Skeletal muscle tissue (tissue), 4 donors: ENCODE results near the gene CBX5. TPM values are rescaled to one million over a fixed set of nuclear protein-coding genes. Genes with fewer than 3 reads are reported as not detected.

Experiments
- H3K27ac ChIP-seq: one replicate; pipeline ENCODE4 v1.7.0; 2013; ENCODE audit warnings: mild to moderate bottlenecking, low read depth, low read length, inconsistent platforms
- H3K27me3 ChIP-seq, 3 donors: one replicate each; pipeline ENCODE4 v1.7.0; 2013; ENCODE audit warnings: low read length in 3 of 3; ENCODE audit not compliant: control insufficient read depth in 3 of 3, insufficient read depth in 3 of 3
- H3K36me3 ChIP-seq, 3 donors: one replicate each; pipeline ENCODE4 v1.7.0; 2013; ENCODE audit warnings: low read length in 3 of 3; ENCODE audit not compliant: control insufficient read depth in 3 of 3, insufficient read depth in 3 of 3
- H3K4me1 ChIP-seq, 3 donors: one replicate each; pipeline ENCODE4 v1.7.0; 2013; ENCODE audit warnings: low read length in 3 of 3, mild to moderate bottlenecking in 3 of 3; ENCODE audit not compliant: control insufficient read depth in 3 of 3, insufficient read depth in 3 of 3
- H3K4me3 ChIP-seq, 3 donors: one replicate each; pipeline ENCODE4 v1.7.0; 2013; ENCODE audit warnings: low read length in 3 of 3
- H3K9ac ChIP-seq, 3 donors: one replicate each; pipeline ENCODE4 v1.7.0; 2013; ENCODE audit warnings: low read length in 3 of 3, mild to moderate bottlenecking in 3 of 3, moderate library complexity in 2 of 3, low read depth in 1 of 3
- H3K9me3 ChIP-seq, 3 donors: one replicate each; pipeline ENCODE4 v1.7.0; 2013; ENCODE audit warnings: low read length in 3 of 3; ENCODE audit not compliant: control insufficient read depth in 3 of 3
- total RNA-seq: library from RNA; depleted of rRNA; stranded (reverse); fragments of >200 nt; gene quantifications from one replicate; pipeline ENCODE4 v1.2.3, GENCODE V29; 2014
- donor health status: Osteomylitis.

The CBX5 gene
- total RNA-seq, 1 donor from 2014 or later: 49.6 TPM

DNA sequence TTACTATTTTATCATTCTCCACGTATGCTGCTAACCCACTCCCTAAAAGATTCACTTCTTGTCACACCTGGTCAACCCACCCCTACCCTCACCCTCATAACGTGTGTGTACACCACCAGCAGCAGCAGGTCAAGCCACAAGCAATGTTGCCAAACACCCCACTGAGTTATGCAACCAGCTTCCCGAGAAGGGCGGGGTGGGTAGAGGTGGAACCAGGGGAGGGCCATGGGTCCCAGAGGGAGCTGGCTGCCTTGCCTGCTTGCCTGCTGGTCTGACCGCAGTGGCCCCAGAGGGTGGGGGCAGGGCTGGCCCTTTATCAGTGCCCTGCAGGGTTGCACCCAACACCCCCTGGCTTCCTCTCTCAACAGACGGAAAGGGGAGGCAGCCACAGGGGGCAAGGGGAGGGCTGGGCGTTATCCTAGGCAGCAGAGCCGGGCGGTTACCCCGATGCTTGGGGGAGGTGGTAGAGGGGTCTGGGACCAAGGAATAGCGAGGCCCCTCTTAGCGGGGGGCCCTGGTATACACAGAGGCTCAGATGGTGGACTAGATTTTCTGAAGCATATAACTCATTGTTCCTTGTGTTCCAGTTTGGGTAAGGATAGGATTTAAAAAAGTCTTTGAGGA, 24.4 kb upstream of the CBX5 start:
- peaks cover 0 to 8% (median 4%) of the 10 kb centered on the region in 3 donors for H3K27me3 ChIP-seq
- peak overlapping the region in 1 of 3 donors; percentile 31 for H3K4me3 ChIP-seq
- no peak overlapping the region for H3K27ac ChIP-seq
- H3K36me3 ChIP-seq: no peaks in the 10 kb centered on the region
- no peaks in the 10 kb centered on the region for H3K9me3 ChIP-seq
- peaks cover 18 to 32% (median 20%) of the 10 kb centered on the region in 3 donors for H3K4me1 ChIP-seq
- no peak overlapping the region for H3K9ac ChIP-seq

DNA sequence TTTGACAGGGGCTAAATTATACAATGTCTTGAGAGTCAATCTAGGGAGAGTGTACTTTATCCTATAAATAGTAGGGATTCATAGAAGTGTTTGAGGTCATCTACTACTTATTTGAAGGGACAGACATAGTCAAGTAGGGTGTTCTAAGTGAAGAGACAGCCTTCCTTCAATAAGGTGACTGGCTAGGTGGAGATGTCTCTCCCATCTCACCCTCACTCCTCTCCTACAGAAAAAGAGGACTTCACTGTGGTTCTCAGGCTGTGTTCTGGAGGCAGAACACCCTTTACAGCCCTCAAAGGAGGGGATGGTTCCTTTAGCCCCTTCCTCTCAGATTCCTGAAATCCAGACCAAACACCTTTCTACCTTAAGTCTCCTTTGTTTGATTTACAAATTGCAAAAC, 23.7 kb upstream of the CBX5 start:
- H3K4me1 ChIP-seq: peaks cover 18 to 36% (median 20%) of the 10 kb centered on the region in 3 donors
- no peak overlapping the region for H3K9ac ChIP-seq
- no peaks in the 10 kb centered on the region for H3K36me3 ChIP-seq
- no peak overlapping the region for H3K27ac ChIP-seq
- H3K4me3 ChIP-seq: no peak overlapping the region
- H3K9me3 ChIP-seq: no peaks in the 10 kb centered on the region
- peaks cover 0 to 8% (median 4%) of the 10 kb centered on the region in 3 donors for H3K27me3 ChIP-seq

DNA sequence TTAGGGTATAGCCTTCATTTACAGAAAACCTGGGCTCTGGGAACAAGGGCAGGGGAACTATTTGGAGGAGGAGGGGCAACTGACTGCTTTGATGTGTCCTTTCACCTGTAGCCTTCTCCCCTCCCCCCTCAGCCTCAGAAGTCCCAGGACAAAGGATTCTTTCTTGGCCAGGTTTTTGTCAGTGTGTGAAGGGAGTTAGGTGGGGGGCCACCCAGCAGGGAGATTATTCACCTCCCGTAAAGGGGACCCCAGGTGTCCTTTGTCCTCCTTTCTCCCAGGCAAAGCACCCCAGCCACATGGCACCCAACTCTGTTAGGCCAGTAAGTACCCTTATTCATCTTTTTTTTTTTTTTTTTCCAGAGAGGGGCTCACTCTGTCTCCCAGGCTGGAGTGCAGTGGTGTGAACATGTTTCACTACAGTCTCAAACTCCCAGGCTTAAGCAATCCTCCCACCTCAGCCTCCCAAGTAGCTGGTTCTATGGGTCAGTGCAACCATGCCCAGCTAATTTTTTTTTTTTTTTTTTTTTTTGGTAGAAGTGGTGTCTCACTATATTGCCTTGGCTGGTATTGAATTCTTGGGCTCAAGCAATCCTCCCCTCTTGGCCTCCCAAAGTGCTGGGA, 21.6 kb upstream of the CBX5 start:
- no peak overlapping the region for H3K4me3 ChIP-seq
- no peaks in the 10 kb centered on the region for H3K9me3 ChIP-seq
- H3K9ac ChIP-seq: no peak overlapping the region
- no peak overlapping the region for H3K27ac ChIP-seq
- peaks cover 0 to 8% (median 4%) of the 10 kb centered on the region in 3 donors for H3K27me3 ChIP-seq
- H3K4me1 ChIP-seq: peaks cover 18 to 36% (median 20%) of the 10 kb centered on the region in 3 donors
- no peaks in the 10 kb centered on the region for H3K36me3 ChIP-seq

DNA sequence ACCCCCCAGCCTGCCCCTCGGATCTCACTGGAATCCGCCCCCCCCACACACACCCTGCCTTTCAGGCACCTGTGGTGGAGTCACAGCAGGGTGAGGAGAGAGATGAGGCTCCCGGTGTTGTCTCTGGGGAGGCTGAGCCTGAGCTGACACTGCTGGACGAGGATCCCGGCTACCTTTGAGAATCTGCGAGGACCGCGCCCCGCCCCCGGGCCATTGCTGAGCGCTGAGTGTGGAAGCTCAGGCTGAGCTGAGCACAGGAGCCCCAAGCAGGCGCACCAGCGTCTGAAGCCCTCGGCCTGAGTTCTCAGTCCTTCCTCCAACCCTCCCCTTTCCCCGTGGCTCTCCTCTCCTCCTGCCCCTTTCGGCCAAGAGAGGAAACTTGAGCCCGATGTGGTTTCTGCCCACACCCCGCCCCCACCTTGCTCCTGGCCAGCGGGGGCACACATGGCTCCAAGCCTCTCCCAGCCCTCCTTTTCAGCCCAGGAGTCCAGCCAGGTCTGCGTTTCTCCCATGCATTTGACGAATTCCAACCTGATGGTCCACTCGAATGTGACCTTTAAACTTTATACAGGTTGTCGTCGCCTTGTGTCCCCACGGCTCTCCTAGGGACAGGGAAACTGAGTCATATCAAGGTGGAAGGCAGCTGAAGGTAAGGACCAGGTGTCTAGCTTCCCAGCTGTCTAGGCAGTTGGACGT, 21.0 kb upstream of the CBX5 start, which contains the start of gene NFE2:
TSS of gene NFE2 (minus strand) at position 284 of the 696 bp plus-strand sequence. CDS start 5,767 bp downstream, outside the sequence.
- Histone ChIP-seq H3K9ac (peak within 1 kb of the TSS; percentile 53 to 68 (median 68)), H3K4me1 (peaks cover 18 to 36% (median 20%) of the 10 kb centered on the region in 3 donors), H3K27me3 (peaks cover 0 to 8% (median 4%) of the 10 kb centered on the region in 3 donors), H3K9me3 (no peaks in the 10 kb centered on the region), H3K27ac (no peak within 1 kb of the TSS), H3K4me3 (peak within 1 kb of the TSS; percentile 54 to 69 (median 60)), H3K36me3 (no peaks in the 10 kb centered on the region)

DNA sequence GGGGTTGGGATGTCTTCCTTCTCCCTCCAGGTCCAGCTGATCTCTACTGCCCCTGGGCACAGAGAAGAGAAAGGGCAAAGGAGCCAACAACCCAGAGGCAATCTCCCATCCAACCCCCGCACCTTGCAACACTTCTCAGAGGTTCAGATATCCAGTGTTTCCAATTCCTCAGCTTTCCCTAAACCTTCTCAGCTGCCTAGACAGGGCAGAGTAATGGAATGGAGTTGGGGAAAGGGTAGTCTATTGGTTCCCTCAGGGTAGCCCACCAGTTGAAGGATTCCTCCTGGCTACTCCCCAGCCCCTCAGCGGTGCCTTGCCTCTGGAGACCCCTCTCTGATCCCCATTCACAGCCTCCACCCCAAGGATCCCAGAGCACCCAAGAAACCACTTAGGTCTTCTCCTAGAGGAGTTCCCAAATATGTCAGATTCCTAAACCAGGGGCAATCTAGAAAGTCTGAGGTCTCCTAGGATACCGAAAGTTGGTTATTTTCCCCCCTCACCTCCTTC, 20.4 kb upstream of the CBX5 start:
- H3K27me3 ChIP-seq: peaks cover 0 to 8% (median 4%) of the 10 kb centered on the region in 3 donors
- H3K4me3 ChIP-seq: peak overlapping the region; percentile 50 to 69 (median 54)
- no peaks in the 10 kb centered on the region for H3K9me3 ChIP-seq
- H3K27ac ChIP-seq: no peak overlapping the region
- H3K9ac ChIP-seq: peak overlapping the region in 2 of 3 donors; percentile 53 to 68
- H3K36me3 ChIP-seq: no peaks in the 10 kb centered on the region
- H3K4me1 ChIP-seq: peaks cover 18 to 36% (median 20%) of the 10 kb centered on the region in 3 donors

DNA sequence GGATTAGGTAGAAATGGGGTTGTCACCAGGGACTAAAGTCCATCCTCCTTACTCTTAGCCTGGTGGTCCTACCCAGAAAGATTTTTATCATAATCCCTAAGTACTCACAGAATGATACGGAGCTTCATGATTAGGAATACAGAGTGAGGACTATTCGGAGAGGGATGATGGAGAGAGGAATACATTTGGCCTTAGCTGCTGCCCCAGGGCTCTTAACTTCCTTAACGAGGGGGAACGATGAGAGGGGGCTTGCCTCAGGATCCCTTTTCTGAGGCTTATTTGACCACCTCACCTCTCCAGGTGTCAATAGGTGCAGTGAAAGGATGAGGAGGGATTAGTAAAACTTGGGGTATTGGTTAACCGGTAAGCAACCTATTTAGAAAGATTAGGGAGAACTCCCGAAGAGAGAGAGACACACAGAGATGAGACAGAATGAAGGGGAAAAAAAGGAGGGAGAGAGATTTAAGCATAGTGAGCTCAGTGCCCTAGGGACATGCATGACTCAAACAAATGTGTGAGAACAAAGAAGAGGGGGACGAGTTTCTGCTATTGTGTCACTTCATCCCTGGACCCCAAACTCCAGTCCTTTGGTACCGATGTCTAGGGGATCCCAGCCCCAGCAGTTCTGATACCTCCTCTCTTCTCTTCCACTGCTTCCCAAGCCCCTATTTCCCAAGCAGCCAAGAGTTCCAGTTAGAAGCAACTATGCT, 19.7 kb upstream of the CBX5 start:
- peaks cover 0 to 8% (median 4%) of the 10 kb centered on the region in 3 donors for H3K27me3 ChIP-seq
- peaks cover 18 to 36% (median 20%) of the 10 kb centered on the region in 3 donors for H3K4me1 ChIP-seq
- H3K4me3 ChIP-seq: peak overlapping the region in 2 of 3 donors; percentile 11 to 69
- H3K36me3 ChIP-seq: no peaks in the 10 kb centered on the region
- no peak overlapping the region for H3K27ac ChIP-seq
- H3K9ac ChIP-seq: no peak overlapping the region
- no peaks in the 10 kb centered on the region for H3K9me3 ChIP-seq

DNA sequence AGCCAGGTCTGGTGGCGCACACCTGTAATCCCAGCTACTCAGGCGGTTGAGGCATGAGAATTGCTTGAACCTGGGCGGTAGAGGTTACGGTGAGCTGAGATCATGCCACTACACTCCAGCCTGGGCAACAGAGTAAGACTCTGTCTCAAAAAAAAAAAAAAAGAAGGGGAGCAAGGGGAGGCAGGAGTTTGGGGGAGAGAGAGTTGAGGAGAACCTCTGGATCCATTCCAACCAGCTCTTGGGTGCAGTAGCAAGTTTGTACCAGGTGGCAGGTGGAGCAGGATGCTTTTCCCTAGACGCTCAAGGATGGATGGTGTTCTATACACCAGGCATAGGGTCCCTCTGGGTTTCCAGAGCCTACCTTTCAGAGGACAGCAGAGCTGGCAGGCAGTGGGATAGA, 19.0 kb upstream of the CBX5 start:
- peaks cover 0 to 8% (median 4%) of the 10 kb centered on the region in 3 donors for H3K27me3 ChIP-seq
- no peak overlapping the region for H3K4me3 ChIP-seq
- H3K4me1 ChIP-seq: peaks cover 14 to 29% (median 16%) of the 10 kb centered on the region in 3 donors
- no peak overlapping the region for H3K9ac ChIP-seq
- no peak overlapping the region for H3K27ac ChIP-seq
- H3K36me3 ChIP-seq: no peaks in the 10 kb centered on the region
- H3K9me3 ChIP-seq: no peaks in the 10 kb centered on the region

DNA sequence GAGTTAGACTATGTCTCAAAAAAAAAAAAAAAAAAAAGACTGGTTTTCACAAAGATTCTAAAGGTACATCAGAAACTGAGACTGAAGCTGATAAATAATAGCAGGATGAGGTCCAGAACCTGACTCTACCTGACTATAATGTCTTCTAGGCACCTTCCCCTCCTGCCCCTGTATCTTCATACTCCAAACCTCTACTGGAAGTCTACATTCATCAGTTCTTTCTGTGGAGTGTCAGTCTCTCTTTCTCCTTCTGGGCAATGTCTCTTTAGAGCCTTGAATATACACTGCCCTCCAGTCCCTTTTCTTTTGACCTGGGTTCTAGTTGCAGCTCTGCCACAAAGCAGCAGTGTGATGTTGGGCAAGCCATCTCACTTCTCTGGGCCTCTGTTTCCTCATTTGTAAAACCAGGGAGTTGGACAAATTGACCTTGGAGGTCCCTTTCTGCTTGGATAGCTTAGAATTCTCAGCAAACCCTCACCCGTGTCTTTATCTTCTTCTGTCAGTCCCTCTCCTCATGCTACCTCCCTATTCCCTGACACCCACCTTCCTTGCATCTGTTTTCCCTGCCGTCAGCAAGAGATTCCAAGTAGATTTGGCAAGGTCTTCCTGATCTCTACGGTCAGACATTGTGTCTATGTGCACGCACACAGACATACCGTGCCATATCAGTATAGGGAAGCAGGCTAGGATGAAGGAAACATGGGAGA, 16.6 kb upstream of the CBX5 start:
- Histone ChIP-seq H3K27ac (no peak overlapping the region), H3K27me3 (peaks cover 0 to 8% (median 4%) of the 10 kb centered on the region in 3 donors), H3K9ac (no peak overlapping the region), H3K4me3 (no peak overlapping the region), H3K36me3 (no peaks in the 10 kb centered on the region), H3K4me1 (peaks cover 12 to 25% (median 14%) of the 10 kb centered on the region in 3 donors), H3K9me3 (no peaks in the 10 kb centered on the region)

DNA sequence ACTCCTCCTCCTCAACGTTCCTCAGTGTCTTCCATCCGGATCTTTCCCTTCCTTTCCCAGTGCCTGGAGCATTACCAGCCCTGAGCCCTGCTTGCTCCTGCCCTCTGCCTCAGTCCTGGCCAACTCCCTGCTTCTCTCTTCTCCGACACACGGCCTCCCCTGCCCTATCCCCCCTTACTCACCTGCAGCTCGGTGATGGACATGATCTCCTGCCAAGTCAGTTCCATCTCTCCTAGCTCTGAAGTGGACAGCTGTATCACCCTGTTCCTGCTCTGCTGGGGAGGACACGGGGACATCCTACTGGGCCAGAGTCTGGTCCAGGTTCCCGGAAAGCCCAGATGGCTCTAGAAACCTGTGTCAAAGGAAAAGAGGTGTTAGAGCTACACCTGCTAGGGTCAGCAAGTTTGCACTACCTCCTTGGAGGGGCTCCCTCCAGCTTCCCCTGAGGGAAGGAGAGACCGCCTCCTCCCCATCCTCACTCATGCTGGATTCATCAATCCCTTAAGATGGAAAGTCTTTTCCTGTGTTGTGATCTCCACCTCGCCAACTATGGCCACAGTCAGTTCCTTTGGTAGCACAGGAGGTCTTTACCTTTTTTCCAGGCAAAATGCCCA, 15.1 kb upstream of the CBX5 start:
- Histone ChIP-seq H3K4me3 (no peak overlapping the region), H3K36me3 (no peaks in the 10 kb centered on the region)

More for the DNA sequence above, 15.1 kb upstream of the CBX5 start:
- H3K27me3 ChIP-seq: no peaks in the 10 kb centered on the region
- H3K4me1 ChIP-seq: peaks cover 0 to 11% (median 3%) of the 10 kb centered on the region in 3 donors
- H3K27ac ChIP-seq: no peak overlapping the region
- H3K9me3 ChIP-seq: no peaks in the 10 kb centered on the region
- no peak overlapping the region for H3K9ac ChIP-seq
